RWPE1 (cell line): ENCODE results near the gene NANOS2.
"Not testable (repeated sequence)": the region's sequence is repeated elsewhere in the genome, so short reads cannot be mapped to it uniquely, and the experiment has no call there.

Experiments used
- CTCF ChIA-PET: fragments of 350-600 bp; sonication (Branson Sonifier 250); formaldehyde crosslinking; extraction: SDS; loops from one replicate; lab custom pipeline; 2021; lab: Yijun Ruan, JAX
- POLR2A ChIA-PET: fragments of 400-600 bp; formaldehyde crosslinking; extraction: SDS; loops from one replicate; lab custom pipeline; 2020; ENCODE audit warnings: antibody characterized with exemption; ENCODE audit not compliant: low non-redundant PET; lab: Yijun Ruan, JAX
- DNase-seq: peaks from one replicate; pipeline ENCODE4 v3.0.0; 2012; ENCODE audit warnings: low spot score
- H3K27ac ChIP-seq: fragments of 450-650 bp; 2 replicates; pipeline ENCODE4 v1.5.1; 2017
- CTCF ChIP-seq: fragments of 450-650 bp; conservative IDR thresholded peaks from 2 replicates; pipeline ENCODE4 v1.5.1; 2017; ENCODE audit warnings: low read depth, mild to moderate bottlenecking

Gene NANOS2

GRCh38 chr19:45874620-45874966, 40.0 kb downstream of the NANOS2 start:
- no peak for TF ChIP-seq CTCF

GRCh38 chr19:45873219-45873772, 41.3 kb downstream of the NANOS2 start:
- ChIA-PET CTCF (interaction anchor here (0.8 kb wide), 1 partner anchor 9 kb away, joined by 4 read pairs; no protein-coding TSS in a partner anchor), POLR2A (no interaction called here)
- TF ChIP-seq CTCF: no peak
- no peak for DNase-seq
- no peak overlapping the region for H3K27ac ChIP-seq

More at GRCh38 chr19:45874620-45874966, 40.0 kb downstream of the NANOS2 start:
- CTCF ChIA-PET: no interaction called here
- no peak overlapping the region for H3K27ac ChIP-seq
- POLR2A ChIA-PET: no interaction called here
- DNase-seq: no peak

- ChIA-PET CTCF (no interaction called here), POLR2A (no interaction called here)
- no peak for TF ChIP-seq CTCF
- no peak for DNase-seq
- H3K27ac ChIP-seq: no peak overlapping the region
Measured at GRCh38 chr19:45872095-45872919, 42.3 kb downstream of the NANOS2 start.

- POLR2A ChIA-PET: no interaction called here
Measured at GRCh38 chr19:45870798-45871197, 43.8 kb downstream of the NANOS2 start.

GRCh38 chr19:45867241-45867640, 47.3 kb downstream of the NANOS2 start:
- DNase-seq, POLR2A ChIA-PET, H3K27ac ChIP-seq: not testable (repeated sequence)
- CTCF ChIA-PET: interaction anchor here (0.6 kb wide), 1 partner anchor 15 kb away, joined by 4 read pairs; no protein-coding TSS in a partner anchor

More at GRCh38 chr19:45870798-45871197, 43.8 kb downstream of the NANOS2 start:
- CTCF ChIA-PET: interaction anchor here (0.6 kb wide), 1 partner anchor 9 kb away, joined by 4 read pairs; no protein-coding TSS in a partner anchor
- no peak overlapping the region for H3K27ac ChIP-seq
- TF ChIP-seq CTCF: no peak
- DNase-seq: no peak

GRCh38 chr19:45866400-45867176, 48.0 kb downstream of the NANOS2 start:
- no peak for DNase-seq
- ChIA-PET CTCF (interaction anchor here (0.6 to 1.0 kb wide), 2 partner anchors 16 kb away, joined by 3 to 4 read pairs; no protein-coding TSS in a partner anchor), POLR2A (no interaction called here)
- H3K27ac ChIP-seq: no peak overlapping the region
- no peak for TF ChIP-seq CTCF
